Right forelimb (tissue), 1 donor: ENCODE results near the gene MYO18B.

Source experiments
- DNase-seq: peaks from one replicate; pipeline ENCODE4 v3.0.0-alpha.2; 2018

Gene MYO18B

GRCh38 chr22:25712661-25713400 lies 29.2 kb upstream of the MYO18B start:
- no peak for DNase-seq

GRCh38 chr22:25714070-25714469 lies 27.9 kb upstream of the MYO18B start:
- no peak for DNase-seq

DNA sequence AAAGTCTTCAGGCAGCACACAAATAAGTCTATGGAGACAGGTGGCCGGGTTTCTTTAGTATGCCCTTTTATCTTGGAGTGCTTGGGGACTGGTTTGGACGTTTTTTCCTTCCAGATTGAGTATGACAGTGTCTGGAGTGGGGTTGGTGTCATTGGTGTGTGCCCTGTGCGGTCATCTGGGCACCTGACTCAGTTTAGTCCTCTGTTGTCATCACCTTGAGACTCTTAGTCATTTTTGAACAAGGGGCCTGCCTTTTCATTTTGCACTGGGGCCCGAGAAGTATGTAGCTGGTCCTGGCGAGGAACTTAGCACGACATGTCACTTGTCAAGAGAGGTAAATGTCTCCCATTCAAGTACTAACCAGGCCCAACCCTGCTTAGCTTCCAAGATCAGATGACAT lies 27.2 kb upstream of the MYO18B start:
- no peak for DNase-seq

GRCh38 chr22:25716637-25717036 lies 25.4 kb upstream of the MYO18B start:
- no peak for DNase-seq

GRCh38 chr22:25718135-25718840 lies 23.7 kb upstream of the MYO18B start:
- no peak for DNase-seq

GRCh38 chr22:25722223-25722622 lies 19.8 kb upstream of the MYO18B start:
- no peak for DNase-seq

GRCh38 chr22:25722626-25723025 lies 19.4 kb upstream of the MYO18B start:
- DNase-seq: no peak

GRCh38 chr22:25726241-25726640 lies 15.7 kb upstream of the MYO18B start:
- no peak for DNase-seq

GRCh38 chr22:25728071-25728470 lies 13.9 kb upstream of the MYO18B start:
- no peak for DNase-seq

DNA sequence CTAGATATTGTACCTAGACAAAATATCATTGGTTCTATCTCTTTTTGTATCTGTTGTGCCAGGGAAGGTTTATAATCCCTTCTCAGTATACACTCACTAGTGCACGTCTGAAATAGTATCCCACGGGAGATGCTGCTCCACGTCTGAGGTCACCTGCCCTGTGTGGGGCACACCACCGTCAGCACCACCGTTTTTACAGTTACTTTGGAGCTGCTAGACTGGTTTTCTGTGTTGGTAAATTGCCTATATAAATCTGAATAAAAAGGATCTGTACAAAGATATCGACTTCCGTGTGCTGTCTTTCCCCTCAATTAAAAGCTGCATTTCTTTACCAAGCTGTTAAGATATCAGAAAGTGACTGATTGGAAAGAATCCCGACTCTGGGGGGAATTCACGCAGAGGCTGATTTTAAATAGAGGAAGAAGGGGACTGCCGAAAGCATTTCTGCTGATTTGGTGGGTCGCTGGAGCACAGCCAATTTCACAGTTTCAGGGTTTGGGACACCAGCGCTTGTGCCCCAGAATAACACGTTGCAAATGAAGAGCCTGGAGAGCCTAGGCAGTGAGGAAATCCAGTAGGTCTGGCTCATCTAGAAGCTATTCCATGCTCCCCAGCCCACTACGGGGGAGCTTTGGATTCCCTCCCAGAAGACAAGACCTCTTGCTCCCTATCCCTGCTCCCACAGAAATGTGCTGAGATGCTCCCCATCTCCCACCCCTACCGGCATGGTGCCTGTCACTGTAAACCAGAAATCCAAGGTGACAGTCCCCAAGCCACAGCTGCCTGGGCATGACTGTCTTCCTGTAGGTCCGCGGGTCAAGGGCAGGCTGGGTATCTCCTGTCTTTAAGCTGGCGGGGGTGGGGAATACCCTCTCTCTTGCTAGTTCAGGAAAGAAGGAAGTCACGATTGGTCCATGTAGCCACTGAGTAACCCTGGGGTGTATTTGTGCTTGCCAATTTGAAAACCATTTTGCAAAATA lies 12.7 kb upstream of the MYO18B start:
- DNase-seq: no peak

DNA sequence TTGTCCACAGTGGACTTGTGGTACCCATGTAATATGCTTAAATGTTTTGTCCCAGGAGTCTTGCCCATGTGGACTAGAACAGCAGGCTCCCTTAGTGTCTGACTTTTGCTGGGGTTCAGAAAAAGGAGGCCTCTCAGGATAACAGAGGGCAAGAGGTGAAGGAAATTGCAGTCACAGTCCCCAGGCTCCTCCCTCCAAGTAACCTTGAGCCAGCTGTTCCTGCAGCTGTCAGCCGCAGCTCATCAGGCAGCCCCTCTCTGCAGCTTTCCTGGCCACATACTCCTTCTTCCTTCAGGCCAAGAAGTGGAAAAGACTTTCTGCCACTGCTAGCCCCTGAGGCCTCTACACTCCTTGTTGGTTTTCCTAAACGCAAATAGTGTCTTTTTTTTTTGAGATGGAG lies 6.3 kb upstream of the MYO18B start:
- no peak for DNase-seq

DNA sequence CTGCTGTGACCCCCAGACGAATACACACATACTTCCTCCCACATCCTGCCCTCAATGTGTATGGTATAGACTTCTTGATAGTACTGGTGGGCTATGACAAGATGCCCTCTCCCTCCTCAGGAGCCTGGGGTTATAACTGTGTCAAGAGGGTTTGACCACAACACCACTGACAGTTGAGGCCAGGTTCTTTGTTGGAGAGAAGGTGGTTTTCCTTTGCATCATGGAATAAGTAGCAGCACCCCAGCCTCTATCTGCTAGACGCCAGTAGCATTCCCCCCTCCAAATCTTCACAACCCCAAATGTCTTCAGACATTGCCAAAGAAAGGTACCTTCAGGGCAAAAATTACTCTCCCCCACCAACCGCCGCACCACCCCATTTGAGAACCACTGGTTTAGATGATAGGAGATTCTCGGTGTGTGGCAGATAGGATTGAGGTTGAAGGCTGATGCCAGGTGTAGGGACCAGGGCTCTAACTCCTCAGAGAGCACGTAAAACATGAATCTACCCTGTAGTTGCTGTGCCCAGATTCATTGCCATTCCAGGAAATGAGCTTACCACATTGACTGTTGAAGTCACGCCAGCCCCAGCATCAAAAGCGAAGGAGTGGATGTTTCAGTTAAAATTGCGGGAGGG lies 5.5 kb upstream of the MYO18B start:
- no peak for DNase-seq

- no peak for DNase-seq
Observed at GRCh38 chr22:25739659-25740344, 2.2 kb upstream of the MYO18B start.

DNA sequence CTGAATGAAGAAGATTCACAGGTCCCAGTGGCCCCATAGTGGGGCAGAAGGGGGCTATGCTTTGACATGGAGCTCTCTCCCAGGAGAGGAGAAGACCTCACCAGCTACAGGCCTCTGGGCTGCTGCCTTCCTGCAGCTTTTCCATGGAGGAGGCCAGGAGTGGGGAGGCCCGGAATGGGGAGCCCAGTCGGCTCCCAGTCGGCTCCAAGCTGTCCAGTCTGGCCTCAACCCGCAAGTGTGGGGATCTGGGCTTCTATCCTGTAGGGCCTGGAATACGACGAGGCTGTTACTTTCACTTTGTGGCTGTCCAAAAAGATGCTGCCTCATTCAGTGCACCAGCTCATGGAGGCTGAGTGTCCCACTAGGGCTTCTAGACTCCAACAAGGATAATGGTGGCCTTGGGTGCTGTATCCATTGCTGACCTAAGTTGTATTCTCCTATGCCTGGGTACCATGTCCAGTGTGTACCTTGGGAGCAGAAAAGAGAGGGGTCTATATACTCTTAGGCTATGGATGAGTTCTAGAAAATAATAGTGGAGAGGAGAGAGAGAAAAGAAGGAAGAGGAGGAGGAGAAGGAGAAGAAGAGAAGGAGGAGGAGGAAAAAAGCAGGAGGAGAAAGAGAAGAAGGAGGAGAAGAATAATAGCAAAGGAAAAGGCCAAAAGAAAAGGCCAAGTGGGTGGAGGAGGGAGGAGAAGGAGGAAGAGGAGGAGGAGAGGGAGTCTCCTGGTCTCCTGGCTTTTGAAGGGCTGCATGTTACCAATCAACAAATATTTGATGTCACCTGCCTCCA lies 1.1 kb downstream of the MYO18B start:
- DNase-seq: no peak

- no peak for DNase-seq
Observed at GRCh38 chr22:25744694-25745093, 2.7 kb downstream of the MYO18B start.

- no peak for DNase-seq
Observed at GRCh38 chr22:25745341-25746011, 3.5 kb downstream of the MYO18B start.

- DNase-seq: no peak
Observed at GRCh38 chr22:25746012-25746373, 4.0 kb downstream of the MYO18B start.

GRCh38 chr22:25747245-25747944 lies 5.4 kb downstream of the MYO18B start:
- DNase-seq: no peak

GRCh38 chr22:25748140-25748539 lies 6.2 kb downstream of the MYO18B start:
- DNase-seq: no peak

- no peak for DNase-seq
Observed at GRCh38 chr22:25748704-25749103, 6.7 kb downstream of the MYO18B start.
